ENCODE results near the gene KIR2DL1.
"Not testable (repeated sequence)": the region's sequence is repeated elsewhere in the genome, so short reads cannot be mapped to it uniquely, and the experiment has no call there.

Gene KIR2DL1

DNA sequence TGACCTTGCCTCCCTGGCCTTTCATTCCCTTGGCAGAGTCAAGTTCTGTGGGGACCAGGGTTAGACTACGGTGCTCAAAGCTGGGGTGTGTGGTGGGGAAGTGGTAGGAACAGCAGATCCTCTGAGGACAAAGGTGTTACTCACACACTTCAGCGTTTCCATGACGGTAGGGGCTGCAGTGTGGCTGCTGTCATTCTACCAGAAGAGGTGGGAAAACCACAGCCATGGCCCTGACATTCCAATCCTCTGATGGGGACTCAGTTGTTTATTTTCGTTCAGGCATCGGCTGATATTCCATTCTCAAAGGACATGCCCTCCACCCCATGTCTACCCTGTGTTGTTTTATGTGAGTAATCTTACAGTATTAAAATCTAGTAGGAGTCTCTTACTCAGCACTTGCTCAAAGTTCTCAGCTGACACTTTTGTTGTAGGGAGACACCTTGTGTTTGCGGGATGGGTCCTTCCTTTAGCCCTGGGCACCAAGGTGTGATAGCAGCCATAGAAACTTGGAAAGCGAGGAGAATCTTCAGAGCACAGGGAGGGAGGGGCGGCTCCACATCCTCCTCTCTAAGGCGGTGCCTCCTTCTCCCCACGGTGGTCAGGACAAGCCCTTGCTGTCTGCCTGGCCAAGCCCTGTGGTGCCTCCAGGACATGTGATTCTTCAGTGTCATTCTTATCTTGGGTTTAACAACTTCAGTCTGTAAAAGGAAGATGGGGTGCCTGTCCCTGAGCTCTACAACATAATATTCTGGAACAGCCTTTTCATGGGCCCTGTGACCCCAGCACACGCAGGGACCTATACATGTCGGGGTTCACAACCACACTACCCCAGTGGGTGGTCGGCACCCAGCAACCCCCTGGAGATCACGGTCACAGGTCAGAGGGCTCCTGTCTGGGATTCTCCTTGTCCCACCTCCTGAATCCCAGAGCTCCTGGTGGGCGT lies 1.7 kb downstream of the KIR2DL1 start:
- DNase-seq: not testable (repeated sequence)

DNA sequence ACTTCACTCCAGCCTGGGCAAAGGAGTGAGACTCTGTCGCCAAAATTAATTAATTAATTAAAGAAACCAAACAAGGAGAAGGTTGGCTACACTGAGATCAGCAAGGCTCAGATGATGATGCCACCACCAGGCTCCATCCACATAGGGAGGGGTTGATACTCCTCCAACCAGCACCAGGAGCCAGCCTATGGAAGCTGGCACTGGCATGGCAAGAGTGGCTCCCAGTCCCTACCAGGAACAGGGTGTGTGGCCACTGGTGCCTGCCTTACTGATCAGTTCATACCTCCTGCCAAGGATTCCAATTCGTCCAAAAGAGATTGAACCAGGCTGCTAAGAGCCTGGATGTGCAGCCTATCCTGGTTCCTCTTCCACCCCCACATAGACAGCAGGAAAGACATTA lies 3.1 kb downstream of the KIR2DL1 start:
- not testable (repeated sequence) for DNase-seq

DNA sequence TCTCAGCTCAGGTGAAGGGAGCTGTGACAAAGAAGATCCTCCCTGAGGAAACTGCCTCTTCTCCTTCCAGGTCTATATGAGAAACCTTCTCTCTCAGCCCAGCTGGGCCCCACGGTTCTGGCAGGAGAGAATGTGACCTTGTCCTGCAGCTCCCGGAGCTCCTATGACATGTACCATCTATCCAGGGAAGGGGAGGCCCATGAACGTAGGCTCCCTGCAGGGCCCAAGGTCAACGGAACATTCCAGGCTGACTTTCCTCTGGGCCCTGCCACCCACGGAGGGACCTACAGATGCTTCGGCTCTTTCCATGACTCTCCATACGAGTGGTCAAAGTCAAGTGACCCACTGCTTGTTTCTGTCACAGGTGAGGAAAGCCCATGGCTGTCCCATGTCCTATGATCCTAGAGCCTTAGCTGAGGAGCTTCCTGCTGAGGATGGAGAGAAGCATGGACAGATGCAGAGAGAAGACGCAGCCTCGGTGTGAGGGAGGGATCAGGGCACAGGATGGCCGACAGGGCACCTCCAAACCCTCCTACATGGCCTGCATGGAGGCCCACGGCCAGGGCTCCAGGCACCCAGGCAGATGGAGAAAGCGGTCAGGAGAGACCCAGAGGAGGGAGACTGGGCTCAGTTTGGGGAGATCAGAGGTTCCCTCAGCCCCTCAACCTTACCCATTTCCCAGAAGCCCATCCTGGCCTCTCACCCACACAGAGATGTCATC lies 5.7 kb downstream of the KIR2DL1 start:
- DNase-seq: not testable (repeated sequence)

DNA sequence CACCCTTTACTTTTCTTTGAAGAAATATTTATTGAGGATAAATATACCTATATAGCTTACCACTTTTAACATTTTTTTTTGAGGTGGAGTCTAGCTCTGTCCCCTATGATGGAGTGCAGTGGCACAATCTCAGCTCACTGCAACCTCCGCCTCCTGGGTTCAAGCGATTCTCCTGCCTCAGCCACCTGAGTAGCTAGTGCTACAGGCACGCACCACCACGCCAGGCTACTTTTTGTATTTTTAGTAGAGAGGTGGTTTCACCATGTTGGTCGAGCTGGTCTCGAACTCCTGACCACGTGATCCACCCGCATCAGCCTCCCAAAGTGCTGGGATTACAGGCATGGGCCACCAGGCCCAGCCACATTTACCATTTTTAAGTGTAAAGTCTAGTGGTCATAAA lies 6.2 kb downstream of the KIR2DL1 start:
- DNase-seq: not testable (repeated sequence)

DNA sequence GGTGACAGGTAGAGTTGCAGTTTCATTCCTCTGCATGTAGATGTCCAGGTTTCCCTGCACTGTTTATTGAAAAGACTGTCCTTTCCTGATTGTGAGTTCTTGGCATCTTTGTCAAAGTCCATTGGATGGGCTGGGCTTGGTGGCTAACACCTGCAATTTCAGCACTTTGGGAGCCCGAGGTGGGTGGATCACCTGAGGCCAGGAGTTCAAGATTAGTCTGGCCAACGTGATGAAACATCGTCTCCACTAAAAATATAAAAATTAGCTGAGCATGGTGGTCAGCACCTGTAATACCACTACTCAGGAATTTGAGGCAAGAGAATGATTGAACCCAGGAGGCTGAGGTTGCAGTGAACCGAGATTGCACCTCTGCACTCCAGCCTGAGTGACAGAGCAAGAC lies 8.3 kb downstream of the KIR2DL1 start:
- not testable (repeated sequence) for DNase-seq

DNA sequence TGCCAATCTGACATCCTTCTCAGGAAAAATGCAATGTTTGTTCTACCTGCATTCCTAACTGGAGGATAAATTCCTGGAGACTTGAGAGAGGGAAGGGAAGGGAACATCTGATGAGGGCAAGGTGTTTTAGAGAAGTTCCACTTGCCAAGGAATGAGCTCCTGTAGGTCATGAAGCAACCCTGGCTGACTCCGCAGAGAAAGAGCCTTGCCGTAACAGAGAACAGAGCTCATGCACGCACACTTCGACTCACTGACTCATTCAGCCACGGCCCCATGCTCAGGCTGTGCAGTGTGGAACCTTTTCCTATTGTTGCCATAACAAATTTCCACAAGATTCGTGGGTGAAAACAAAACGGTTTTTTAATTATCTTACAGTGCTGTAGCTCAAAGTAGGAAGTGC lies 9.3 kb downstream of the KIR2DL1 start:
- DNase-seq: not testable (repeated sequence)

DNA sequence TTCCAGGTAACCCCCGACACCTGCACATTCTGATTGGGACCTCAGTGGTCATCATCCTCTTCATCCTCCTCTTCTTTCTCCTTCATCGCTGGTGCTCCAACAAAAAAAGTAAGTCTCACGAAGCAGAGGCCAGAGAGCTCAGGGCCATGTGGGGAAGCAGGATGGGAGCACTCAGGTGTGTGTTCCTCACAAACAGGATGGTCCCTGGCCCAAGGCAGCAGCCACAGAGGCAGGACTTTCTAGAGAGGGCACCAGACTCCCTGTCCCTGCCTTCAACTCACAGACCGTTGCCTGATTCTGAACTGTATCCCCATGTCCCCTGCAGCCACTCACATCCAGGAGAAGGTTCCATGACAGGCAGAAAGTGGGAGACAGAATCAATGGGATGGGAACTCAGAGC lies 13.3 kb downstream of the KIR2DL1 start:
- DNase-seq: not testable (repeated sequence)

DNA sequence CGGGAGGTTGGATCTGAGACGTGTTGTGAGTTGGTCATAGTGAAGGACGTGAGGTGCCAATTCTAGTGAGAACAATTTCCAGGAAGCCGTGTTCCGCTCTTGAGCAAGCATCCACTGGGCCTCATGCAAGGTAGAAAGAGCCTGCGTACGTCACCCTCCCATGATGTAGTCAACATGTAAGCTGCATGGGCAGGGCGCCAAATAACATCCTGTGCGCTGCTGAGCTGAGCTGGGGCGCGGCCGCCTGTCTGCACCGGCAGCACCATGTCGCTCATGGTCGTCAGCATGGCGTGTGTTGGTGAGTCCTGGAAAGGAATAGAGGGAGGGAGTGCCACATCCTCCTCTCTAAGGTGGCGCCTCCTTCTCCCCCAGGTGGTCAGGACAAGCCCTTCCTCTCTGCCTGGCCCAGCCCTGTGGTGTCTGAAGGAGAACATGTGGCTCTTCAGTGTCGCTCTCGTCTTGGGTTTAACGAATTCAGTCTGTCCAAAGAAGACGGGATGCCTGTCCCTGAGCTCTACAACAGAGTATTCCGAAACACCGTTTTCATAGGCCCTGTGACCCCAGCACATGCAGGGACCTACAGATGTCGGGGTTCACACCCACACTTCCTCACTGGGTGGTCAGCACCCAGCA lies 16.6 kb downstream of the KIR2DL1 start:
- DNase-seq: not testable (repeated sequence)

DNA sequence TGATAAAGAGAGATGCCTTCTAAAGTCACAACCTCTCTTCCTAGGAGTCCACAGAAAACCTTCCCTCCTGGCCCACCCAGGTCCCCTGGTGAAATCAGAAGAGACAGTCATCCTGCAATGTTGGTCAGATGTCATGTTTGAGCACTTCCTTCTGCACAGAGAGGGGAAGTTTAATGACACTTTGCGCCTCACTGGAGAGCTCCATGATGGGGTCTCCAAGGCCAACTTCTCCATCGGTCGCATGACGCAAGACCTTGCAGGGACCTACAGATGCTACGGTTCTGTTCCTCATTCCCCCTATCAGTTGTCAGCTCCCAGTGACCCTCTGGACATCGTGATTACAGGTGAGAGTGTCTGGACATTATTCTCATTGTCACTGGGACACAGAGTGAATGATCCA lies 18.6 kb downstream of the KIR2DL1 start:
- DNase-seq: not testable (repeated sequence)

DNA sequence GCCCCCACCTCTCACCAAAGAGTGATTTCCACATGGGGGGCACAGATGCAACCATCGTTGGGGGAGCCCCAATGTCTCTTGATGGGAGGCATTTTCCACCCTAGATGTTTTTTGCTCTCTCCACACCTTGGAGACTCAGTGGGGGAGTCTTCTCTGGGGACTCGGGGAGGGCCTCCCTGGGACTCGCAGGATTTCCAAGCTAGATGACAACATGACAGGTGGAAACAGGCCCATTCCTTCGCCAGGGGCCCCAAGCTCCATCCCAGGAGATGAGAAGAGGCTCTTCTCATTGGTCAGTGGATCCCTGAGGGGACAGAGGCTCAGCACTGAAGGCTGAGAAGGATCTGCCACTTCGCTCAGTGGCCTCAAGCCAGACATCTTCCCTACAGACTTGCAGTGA lies 21.1 kb downstream of the KIR2DL1 start:
- no peak for DNase-seq

DNA sequence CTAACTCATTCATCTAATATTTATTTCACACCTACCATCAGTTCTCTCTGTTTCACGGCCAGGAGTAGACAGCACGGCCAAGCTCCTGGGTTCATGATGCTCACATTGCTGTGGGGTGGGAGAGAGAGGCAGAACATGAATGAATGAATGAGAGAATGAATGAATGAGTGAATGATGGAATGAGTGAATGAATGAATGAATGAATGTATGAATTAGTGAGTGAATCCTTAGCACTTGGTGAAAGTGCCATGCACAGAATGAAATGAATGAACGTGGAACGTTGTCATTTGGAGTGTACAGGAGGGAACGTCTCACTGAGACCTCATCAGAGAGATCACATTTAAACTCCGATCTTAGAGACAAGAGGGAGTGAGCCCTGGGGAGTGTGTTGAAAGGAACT lies 21.9 kb downstream of the KIR2DL1 start:
- DNase-seq: no peak

DNA sequence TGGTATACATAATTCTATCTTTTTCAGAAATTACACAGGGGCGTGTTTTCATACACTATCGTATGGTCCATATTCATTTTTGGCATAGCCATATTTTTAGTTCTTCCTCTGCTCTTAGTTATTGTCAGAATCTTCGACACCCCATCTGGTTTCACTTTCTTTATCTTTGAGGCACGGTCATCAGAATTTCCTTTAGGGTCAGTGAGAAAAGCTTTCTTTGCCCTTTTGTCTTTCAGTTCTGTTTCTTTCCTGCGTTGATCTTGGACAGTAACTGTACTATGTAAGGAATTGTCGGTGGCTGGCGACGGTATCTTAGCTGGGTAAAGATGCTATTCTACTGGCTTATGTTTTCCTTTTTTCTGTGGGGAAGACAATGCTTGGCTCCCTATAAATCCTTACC lies 23.2 kb downstream of the KIR2DL1 start:
- no peak for DNase-seq

DNA sequence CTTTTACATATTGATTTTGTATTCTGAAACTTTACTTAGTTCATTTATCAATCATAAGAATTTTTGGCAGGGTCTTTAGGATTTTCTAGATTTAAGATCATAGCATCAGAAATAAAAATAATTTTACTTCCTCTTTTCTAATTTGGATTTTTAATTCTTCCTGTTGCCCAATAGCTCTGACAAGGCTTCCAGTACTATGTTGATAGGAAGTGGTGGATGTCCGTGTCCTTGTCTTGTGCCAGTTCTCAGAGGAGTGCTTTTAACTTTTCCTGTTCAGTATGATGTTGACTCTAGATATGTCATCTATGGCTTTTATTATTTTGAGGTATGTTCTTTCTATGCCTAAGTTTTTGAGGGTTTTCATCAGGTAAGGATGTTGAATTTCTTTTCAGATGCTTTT lies 26.2 kb downstream of the KIR2DL1 start:
- no peak for DNase-seq

DNA sequence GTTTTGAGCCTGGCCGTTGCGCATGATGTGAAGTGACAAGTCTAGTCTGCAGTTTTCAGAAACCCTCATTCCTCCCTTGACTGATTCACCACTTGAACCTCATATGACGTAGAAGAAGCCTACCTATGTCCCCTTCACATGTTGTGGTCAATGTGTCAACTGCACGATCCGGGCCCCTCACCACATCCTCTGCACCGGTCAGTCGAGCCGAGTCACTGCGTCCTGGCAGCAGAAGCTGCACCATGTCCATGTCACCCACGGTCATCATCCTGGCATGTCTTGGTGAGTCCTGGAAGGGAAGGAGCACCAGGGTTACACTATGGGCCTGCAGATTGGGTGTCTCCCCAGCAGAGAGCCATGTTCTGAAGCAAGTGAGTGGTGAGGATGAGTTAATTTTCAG lies 33.8 kb downstream of the KIR2DL1 start, which contains the start of gene KIR2DL4:
KIR2DL4 (plus strand) TSS at position 201 of the 400 bp plus-strand sequence; CDS start at position 243, 42 bp downstream.
- DNase-seq: no peak

DNA sequence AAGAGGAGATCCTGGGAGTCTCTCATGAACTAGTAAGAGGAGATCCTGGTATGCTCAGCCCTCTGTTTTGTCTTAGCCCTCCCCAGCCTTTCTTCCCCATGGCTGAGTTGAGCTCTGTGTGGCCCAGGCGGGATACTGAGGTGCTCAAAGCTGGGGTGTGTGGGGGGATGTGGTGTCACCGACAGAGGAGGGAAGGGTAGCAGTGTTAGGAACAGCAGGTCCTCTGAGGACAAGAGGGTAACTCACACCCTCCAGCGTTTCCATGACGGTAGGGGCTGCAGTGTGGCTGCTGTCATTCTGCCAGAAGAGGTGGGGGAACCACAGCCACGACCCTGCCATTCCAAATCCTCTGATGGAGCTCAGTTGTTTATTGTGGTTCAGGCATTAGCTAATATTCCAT lies 34.5 kb downstream of the KIR2DL1 start:
- no peak for DNase-seq

DNA sequence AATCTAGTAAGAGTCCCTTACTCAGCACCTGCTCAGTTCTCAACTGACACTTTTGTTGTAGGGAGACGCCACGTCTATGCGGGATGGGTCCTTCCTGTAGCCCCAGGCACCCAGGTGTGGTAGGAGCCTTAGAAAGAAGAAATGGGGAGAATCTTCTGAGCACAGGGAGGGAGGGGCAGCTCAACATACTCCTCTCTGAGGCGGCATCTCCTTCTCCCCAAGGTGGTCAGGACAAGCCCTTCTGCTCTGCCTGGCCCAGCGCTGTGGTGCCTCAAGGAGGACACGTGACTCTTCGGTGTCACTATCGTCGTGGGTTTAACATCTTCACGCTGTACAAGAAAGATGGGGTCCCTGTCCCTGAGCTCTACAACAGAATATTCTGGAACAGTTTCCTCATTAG lies 35.0 kb downstream of the KIR2DL1 start:
- DNase-seq: no peak

DNA sequence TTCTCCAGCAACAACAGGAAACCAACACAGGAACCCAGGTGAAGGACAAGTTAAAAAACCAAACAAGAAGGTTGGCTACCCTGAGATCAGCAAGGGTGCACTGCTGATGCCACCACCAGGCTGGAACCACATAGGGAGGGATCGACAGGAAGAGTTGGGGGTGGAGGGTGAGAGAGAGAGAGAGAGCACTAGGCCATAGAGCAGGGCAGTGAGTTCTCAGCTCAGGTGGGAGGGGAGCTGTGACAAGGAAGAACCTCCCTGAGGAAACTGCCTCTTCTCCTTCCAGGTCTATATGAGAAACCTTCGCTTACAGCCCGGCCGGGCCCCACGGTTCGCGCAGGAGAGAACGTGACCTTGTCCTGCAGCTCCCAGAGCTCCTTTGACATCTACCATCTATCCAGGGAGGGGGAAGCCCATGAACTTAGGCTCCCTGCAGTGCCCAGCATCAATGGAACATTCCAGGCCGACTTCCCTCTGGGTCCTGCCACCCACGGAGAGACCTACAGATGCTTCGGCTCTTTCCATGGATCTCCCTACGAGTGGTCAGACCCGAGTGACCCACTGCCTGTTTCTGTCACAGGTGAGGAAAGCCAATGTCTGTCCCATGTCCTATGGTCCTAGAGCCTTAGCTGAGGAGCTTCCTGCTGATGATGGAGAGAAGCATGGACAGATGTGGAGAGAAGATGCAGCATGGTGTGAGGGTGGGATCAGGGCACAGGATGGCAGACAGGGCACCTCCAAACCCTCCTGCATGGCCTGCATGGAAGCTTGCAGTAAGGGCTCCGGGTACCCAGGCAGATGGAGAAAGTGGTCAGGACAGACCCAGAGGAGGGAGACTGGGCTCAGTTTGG lies 36.3 kb downstream of the KIR2DL1 start:
- DNase-seq: no peak

DNA sequence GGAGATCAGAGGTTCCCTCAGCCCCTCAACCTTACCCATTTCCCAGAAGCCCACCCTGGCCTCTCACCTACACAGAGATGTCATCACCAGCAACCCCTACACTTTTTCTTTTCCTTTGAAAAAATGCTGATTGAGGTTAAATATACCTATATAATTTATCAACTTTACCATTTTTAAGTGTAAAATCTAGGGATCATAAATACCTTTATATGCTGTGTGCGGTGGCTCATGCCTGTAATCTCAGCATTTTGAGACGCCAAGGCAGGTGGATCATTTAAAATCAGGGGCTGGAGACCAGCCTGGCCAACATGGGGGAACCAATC lies 36.9 kb downstream of the KIR2DL1 start:
- no peak for DNase-seq

DNA sequence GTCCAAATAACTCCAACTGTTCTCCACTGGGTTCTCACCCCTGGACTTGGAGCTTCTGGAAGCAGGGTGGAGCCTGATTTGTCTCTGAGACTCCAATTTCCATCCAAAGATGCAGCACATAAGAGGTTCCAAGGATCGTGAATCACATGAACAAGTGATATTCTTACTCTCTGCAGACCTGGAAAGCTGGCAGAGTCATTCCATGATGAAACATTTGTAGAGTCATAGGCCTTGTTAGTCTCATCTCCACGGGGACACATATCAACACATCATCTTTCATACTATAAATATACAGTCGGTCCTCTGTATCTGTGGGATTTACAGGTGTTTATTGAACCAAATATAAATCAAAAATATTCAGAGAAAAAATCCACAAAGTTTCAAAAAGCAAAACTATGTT lies 45.0 kb downstream of the KIR2DL1 start:
- DNase-seq: not testable (repeated sequence)

DNA sequence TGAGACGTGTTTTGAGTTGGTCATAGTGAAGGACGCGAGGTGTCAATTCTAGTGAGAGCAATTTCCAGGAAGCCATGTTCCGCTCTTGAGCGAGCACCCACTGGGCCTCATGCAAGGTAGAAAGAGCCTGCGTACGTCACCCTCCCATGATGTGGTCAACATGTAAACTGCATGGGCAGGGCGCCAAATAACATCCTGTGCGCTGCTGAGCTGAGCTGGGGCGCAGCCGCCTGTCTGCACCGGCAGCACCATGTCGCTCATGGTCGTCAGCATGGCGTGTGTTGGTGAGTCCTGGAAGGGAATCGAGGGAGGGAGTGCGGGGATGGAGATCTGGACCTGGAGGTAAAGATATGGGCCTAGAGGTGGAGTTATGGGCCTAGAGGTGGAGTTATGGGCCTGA lies 46.7 kb downstream of the KIR2DL1 start, which contains the start of gene KIR3DL1:
KIR3DL1 (plus strand) TSS at position 218 of the 400 bp plus-strand sequence.
- not testable (repeated sequence) for DNase-seq

DNA sequence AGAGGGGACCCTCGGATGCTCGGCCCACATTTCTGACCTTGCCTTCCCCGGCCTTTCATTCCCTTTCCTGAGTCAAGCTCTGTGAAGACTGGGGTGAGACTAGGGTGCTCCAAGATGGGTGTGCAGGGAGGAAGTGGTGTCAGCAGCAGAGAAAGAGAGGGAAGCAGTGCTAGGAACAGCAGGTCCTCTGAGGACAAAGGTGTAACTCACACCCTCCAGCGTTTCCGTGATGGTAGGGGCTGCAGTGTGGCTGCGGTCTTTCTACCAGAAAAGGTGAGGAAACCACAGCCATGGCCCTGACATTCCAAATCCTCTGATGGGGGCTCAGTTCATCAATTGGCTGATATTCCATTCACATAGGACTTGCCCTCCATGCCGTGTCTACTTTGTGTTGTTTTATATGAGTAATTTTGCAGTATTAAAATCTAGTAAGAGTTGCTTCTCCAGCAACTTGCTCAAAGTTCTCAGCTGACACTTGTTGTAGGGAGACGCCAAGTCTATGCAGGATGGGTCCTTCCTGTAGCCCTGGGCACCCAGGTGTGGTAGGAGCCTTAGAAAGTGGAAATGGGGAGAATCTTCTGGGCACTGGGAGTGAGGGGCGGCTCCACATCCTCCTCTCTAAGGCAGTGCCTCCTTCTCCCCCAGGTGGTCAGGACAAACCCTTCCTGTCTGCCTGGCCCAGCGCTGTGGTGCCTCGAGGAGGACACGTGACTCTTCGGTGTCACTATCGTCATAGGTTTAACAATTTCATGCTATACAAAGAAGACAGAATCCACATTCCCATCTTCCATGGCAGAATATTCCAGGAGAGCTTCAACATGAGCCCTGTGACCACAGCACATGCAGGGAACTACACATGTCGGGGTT lies 48.3 kb downstream of the KIR2DL1 start:
- no peak for DNase-seq

Data from NCI-H1694 (cell line).